ENCODE data around the gene PGA5. TPM values are rescaled to one million over a fixed set of nuclear protein-coding genes. Genes with fewer than 3 reads are reported as not detected.

Gene PGA5
- total RNA-seq, 1 donor: not detected

- TF ChIP-seq, protein P1, sequence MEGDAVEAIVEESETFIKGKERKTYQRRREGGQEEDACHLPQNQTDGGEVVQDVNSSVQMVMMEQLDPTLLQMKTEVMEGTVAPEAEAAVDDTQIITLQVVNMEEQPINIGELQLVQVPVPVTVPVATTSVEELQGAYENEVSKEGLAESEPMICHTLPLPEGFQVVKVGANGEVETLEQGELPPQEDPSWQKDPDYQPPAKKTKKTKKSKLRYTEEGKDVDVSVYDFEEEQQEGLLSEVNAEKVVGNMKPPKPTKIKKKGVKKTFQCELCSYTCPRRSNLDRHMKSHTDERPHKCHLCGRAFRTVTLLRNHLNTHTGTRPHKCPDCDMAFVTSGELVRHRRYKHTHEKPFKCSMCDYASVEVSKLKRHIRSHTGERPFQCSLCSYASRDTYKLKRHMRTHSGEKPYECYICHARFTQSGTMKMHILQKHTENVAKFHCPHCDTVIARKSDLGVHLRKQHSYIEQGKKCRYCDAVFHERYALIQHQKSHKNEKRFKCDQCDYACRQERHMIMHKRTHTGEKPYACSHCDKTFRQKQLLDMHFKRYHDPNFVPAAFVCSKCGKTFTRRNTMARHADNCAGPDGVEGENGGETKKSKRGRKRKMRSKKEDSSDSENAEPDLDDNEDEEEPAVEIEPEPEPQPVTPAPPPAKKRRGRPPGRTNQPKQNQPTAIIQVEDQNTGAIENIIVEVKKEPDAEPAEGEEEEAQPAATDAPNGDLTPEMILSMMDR (IDR thresholded peaks at IDR 0.05; ENCODE audit: extremely low read depth, low read depth, low read length): no peak
- Histone ChIP-seq H3K4me1 (ENCODE audit: insufficient read depth, low read length) (peaks cover 45% of the 10 kb centered on the region), H3K4me2 (ENCODE audit: insufficient read depth, low read length) (peak overlapping the region; percentile 54), H3K9me3 (ENCODE audit: low read depth, low read length) (no peaks in the 10 kb centered on the region), H3K79me2 (ENCODE audit: insufficient read depth, low read length) (no peaks in the 10 kb centered on the region), H3K4me3 (ENCODE audit: insufficient read depth, low read length) (no peak overlapping the region), H3K36me3 (ENCODE audit: insufficient read depth, low read length) (peaks cover 31% of the 10 kb centered on the region), H4K20me1 (ENCODE audit: insufficient read depth, low read length) (peaks cover 10% of the 10 kb centered on the region), H2AFZ (ENCODE audit: low read length) (no peak overlapping the region), H3K27me3 (ENCODE audit: insufficient read depth, low read length) (no peaks in the 10 kb centered on the region), H3K27ac (ENCODE audit: low read depth, low read length) (peak overlapping the region; percentile 94)
- DNase-seq (ENCODE audit: insufficient read length, low spot score, missing footprints): peak; percentile 93
These were observed 56.4 kb downstream of the PGA5 start for GRCh38 chr11:61297341-61297740.

DNA sequence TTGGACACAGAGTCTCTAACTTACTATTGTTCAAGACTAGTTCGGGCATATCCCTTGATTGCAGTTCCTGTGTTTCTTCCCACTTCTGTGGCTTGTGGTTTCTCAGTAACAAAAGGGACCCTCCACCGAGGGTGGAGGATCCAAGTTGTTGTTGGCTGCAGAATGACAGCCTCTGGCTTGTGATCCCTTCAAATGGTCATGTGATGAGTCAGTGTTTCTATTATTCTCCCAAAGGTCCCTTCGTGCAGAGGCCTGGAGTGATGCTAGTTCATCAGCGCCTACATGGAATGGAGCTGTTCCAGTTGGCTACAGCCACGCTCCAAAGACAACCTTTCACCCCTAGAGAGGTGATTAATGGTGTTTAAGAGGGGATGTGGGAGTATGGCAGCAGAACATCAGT, 56.8 kb downstream of the PGA5 start:
- peak overlapping the region; percentile 94 for H3K27ac ChIP-seq (ENCODE audit: low read depth, low read length)
- no peaks in the 10 kb centered on the region for H3K27me3 ChIP-seq (ENCODE audit: insufficient read depth, low read length)
- H4K20me1 ChIP-seq (ENCODE audit: insufficient read depth, low read length): peaks cover 12% of the 10 kb centered on the region
- no peaks in the 10 kb centered on the region for H3K9me3 ChIP-seq (ENCODE audit: low read depth, low read length)
- DNase-seq (ENCODE audit: insufficient read length, low spot score, missing footprints): peak; percentile 98
- no peaks in the 10 kb centered on the region for H3K79me2 ChIP-seq (ENCODE audit: insufficient read depth, low read length)
- no peak overlapping the region for H3K4me3 ChIP-seq (ENCODE audit: insufficient read depth, low read length)
- TF ChIP-seq, protein P1 (IDR thresholded peaks at IDR 0.05; ENCODE audit: extremely low read depth, low read depth, low read length): no peak
- H3K36me3 ChIP-seq (ENCODE audit: insufficient read depth, low read length): peaks cover 35% of the 10 kb centered on the region
- H3K4me1 ChIP-seq (ENCODE audit: insufficient read depth, low read length): peaks cover 45% of the 10 kb centered on the region
- peak overlapping the region; percentile 54 for H3K4me2 ChIP-seq (ENCODE audit: insufficient read depth, low read length)
- H2AFZ ChIP-seq (ENCODE audit: low read length): no peak overlapping the region

GRCh38 chr11:61298663-61299244, 57.8 kb downstream of the PGA5 start:
- Histone ChIP-seq H3K9me3 (ENCODE audit: low read depth, low read length) (no peaks in the 10 kb centered on the region), H3K27ac (ENCODE audit: low read depth, low read length) (peak overlapping the region; percentile 94), H3K36me3 (ENCODE audit: insufficient read depth, low read length) (peaks cover 45% of the 10 kb centered on the region), H3K27me3 (ENCODE audit: insufficient read depth, low read length) (no peaks in the 10 kb centered on the region), H3K79me2 (ENCODE audit: insufficient read depth, low read length) (no peaks in the 10 kb centered on the region), H3K4me2 (ENCODE audit: insufficient read depth, low read length) (peak overlapping the region; percentile 35), H3K4me3 (ENCODE audit: insufficient read depth, low read length) (no peak overlapping the region), H2AFZ (ENCODE audit: low read length) (no peak overlapping the region), H3K4me1 (ENCODE audit: insufficient read depth, low read length) (peaks cover 40% of the 10 kb centered on the region), H4K20me1 (ENCODE audit: insufficient read depth, low read length) (peaks cover 14% of the 10 kb centered on the region)
- TF ChIP-seq, protein P1 (IDR thresholded peaks at IDR 0.05; ENCODE audit: extremely low read depth, low read depth, low read length): no peak
- DNase-seq (ENCODE audit: insufficient read length, low spot score, missing footprints): no peak

Other genes starting within 250 kb of the PGA5 start
- not detected in 2 replicates for gene CD5, start 138.7 kb upstream of the PGA5 start, total RNA-seq
- gene VPS37C, start 79.7 kb upstream of the PGA5 start, total RNA-seq: 16.8 and 19.2 TPM in 2 replicates
- gene PGA3, start 37.7 kb upstream of the PGA5 start, total RNA-seq: not detected in 2 replicates
- gene PGA4, start 18.8 kb upstream of the PGA5 start, total RNA-seq: not detected in 2 replicates
- 4.7 and 6.2 TPM in 2 replicates for gene VWCE, start 54.1 kb downstream of the PGA5 start, total RNA-seq
- gene DDB1, start 91.9 kb downstream of the PGA5 start, total RNA-seq: 330 and 331 TPM in 2 replicates
- 21.8 and 30.0 TPM in 2 replicates for gene TKFC, start 92.1 kb downstream of the PGA5 start, total RNA-seq
- gene CYB561A3, start 120.7 kb downstream of the PGA5 start, total RNA-seq: 149 and 151 TPM in 2 replicates
- 41.3 and 48.3 TPM in 2 replicates for gene TMEM138, start 121.2 kb downstream of the PGA5 start, total RNA-seq
- gene TMEM216, start 151.4 kb downstream of the PGA5 start, total RNA-seq: 5.8 and 8.3 TPM in 2 replicates
- gene CPSF7, start 188.8 kb downstream of the PGA5 start, total RNA-seq: 29.0 and 29.2 TPM in 2 replicates
- 37.7 and 46.3 TPM in 2 replicates for gene SDHAF2, start 188.9 kb downstream of the PGA5 start, total RNA-seq

All from osteoblast (primary cell).